ENCODE measurements around the gene HIPK3.

The HIPK3 gene

DNA sequence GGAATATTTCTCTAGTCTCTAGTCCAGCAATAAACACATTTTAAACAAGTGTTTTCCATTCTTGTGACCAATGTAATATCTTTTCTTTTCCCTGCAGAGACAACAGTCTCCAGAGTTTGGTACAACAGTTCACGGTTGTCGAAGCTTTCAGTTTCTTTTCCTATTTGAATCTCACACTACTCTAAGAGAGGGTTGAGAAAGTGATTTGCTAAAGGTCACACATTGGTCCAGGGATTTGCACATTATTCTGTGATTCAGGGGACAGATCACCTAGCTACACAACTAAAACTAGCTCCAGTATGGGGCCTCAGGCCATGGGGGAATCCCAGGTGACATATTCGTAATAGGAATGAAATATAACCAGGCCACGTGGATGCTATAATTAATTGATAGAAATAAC is 132.5 kb downstream of the HIPK3 start:
- H3K4me2 ChIP-seq (ENCODE audit: insufficient read depth, low read length), result no peak overlapping the region
- DNase-seq (no peak), ATAC-seq (ENCODE audit: insufficient read depth, low read depth) (no peak)
- no peak overlapping the region for H3K4me3 ChIP-seq (ENCODE audit: low read depth in 1 of 2, low read length in 2 of 2)
- no peaks in the 10 kb centered on the region for H3K36me3 ChIP-seq (ENCODE audit: insufficient read depth, low read length)
- no peaks in the 10 kb centered on the region for H3K79me2 ChIP-seq (ENCODE audit: insufficient read depth, low read length)
- no peaks in the 10 kb centered on the region for H3K4me1 ChIP-seq (ENCODE audit: insufficient read depth, low read length)
- peaks cover 7% of the 10 kb centered on the region for H3K27me3 ChIP-seq (ENCODE audit: insufficient read depth, low read length, poor library complexity)
- H4K20me1 ChIP-seq (ENCODE audit: insufficient read depth, low read length), result no peaks in the 10 kb centered on the region
- no peak overlapping the region for H3K9ac ChIP-seq (ENCODE audit: low read depth, low read length)
- H3K9me3 ChIP-seq (ENCODE audit: insufficient read depth, low read length, severe bottlenecking), result peaks cover 6% of the 10 kb centered on the region
- no peak for TF ChIP-seq EZH2 (IDR thresholded peaks at IDR 0.05; ENCODE audit: borderline replicate concordance, low read depth, low read length, severe bottlenecking)
- TF ChIP-seq, protein P1, sequence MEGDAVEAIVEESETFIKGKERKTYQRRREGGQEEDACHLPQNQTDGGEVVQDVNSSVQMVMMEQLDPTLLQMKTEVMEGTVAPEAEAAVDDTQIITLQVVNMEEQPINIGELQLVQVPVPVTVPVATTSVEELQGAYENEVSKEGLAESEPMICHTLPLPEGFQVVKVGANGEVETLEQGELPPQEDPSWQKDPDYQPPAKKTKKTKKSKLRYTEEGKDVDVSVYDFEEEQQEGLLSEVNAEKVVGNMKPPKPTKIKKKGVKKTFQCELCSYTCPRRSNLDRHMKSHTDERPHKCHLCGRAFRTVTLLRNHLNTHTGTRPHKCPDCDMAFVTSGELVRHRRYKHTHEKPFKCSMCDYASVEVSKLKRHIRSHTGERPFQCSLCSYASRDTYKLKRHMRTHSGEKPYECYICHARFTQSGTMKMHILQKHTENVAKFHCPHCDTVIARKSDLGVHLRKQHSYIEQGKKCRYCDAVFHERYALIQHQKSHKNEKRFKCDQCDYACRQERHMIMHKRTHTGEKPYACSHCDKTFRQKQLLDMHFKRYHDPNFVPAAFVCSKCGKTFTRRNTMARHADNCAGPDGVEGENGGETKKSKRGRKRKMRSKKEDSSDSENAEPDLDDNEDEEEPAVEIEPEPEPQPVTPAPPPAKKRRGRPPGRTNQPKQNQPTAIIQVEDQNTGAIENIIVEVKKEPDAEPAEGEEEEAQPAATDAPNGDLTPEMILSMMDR (IDR thresholded peaks at IDR 0.05; ENCODE audit: borderline replicate concordance, extremely low read depth, low read length, poor library complexity, severe bottlenecking), result no peak
- no peak overlapping the region for H3K27ac ChIP-seq (ENCODE audit: low read length)
- no peak overlapping the region for H2AFZ ChIP-seq (ENCODE audit: low read depth, low read length)

DNA sequence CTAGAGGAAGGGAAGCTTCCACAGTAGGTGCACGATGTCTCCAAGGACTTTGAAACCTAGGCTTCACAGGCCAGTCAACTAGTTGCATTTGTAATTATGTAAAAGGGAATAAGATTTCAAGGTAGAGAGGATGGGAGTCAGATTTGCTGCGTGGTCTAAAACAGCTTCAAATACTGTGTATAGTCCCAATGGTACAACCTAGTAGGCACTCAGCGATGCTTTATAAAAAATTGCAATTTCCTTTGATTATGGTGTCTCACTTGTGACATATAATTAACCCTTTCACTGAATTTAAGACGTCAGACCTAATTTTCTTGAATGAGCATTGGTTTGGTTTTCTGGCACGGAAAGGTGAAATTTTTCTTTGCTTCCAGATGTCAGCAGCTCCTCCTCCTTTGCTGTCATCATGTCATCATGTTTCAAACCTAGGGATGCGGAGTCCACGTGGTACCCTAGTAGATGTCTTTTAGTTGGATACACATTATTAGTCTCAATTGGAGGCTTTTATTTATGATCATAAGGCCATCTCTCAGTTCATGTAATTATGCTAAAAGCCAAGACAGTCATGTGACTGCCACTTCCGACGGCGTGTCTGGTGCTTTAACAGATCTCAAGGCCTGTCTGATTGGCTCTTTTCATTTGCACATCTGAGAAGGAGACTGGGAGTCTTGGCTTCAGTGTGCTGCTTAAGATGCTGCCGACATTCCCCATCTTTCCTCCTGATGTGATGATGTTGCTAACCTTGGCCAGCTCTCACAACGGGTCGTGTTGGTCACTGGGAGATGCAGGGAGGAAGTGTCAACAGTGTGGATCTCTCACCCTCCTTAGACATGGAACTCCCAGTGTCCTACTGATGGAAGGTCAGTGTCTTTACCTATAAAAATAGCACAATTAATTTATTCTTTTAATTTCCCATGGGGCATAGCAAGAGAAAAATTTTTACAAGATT is 134.0 kb downstream of the HIPK3 start:
- no peaks in the 10 kb centered on the region for H4K20me1 ChIP-seq (ENCODE audit: insufficient read depth, low read length)
- no peak overlapping the region for H3K4me2 ChIP-seq (ENCODE audit: insufficient read depth, low read length)
- no peaks in the 10 kb centered on the region for H3K9me3 ChIP-seq (ENCODE audit: insufficient read depth, low read length, severe bottlenecking)
- DNase-seq (no peak), ATAC-seq (ENCODE audit: insufficient read depth, low read depth) (no peak)
- no peak for TF ChIP-seq EZH2 (IDR thresholded peaks at IDR 0.05; ENCODE audit: borderline replicate concordance, low read depth, low read length, severe bottlenecking)
- TF ChIP-seq, protein P1 (IDR thresholded peaks at IDR 0.05; ENCODE audit: borderline replicate concordance, extremely low read depth, low read length, poor library complexity, severe bottlenecking), result no peak
- H3K4me3 ChIP-seq (ENCODE audit: low read depth in 1 of 2, low read length in 2 of 2), result no peak overlapping the region
- H3K36me3 ChIP-seq (ENCODE audit: insufficient read depth, low read length), result no peaks in the 10 kb centered on the region
- peaks cover 10% of the 10 kb centered on the region for H3K27me3 ChIP-seq (ENCODE audit: insufficient read depth, low read length, poor library complexity)
- no peaks in the 10 kb centered on the region for H3K79me2 ChIP-seq (ENCODE audit: insufficient read depth, low read length)
- no peak overlapping the region for H2AFZ ChIP-seq (ENCODE audit: low read depth, low read length)
- no peak overlapping the region for H3K9ac ChIP-seq (ENCODE audit: low read depth, low read length)
- H3K27ac ChIP-seq (ENCODE audit: low read length), result no peak overlapping the region
- no peaks in the 10 kb centered on the region for H3K4me1 ChIP-seq (ENCODE audit: insufficient read depth, low read length)

DNA sequence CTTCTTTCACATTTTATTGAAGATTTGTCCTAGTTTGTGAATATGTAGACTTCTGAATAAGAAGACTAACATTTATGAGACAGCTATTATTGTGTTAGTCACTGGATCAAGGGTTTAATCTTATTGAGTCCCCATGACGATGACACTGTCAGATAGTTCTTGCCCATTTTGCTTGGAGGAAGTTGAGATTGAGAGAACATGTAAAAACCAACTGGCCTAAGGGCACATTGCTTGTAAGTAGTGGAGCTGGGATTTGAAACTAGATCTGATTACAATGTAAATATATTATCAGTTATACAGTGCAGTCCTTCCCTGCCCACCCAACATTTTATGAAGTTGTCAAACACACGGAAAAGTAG is 134.7 kb downstream of the HIPK3 start:
- Histone ChIP-seq H3K9me3 (ENCODE audit: insufficient read depth, low read length, severe bottlenecking) (no peaks in the 10 kb centered on the region), H3K4me3 (ENCODE audit: low read depth in 1 of 2, low read length in 2 of 2) (no peak overlapping the region), H3K4me1 (ENCODE audit: insufficient read depth, low read length) (no peaks in the 10 kb centered on the region), H4K20me1 (ENCODE audit: insufficient read depth, low read length) (no peaks in the 10 kb centered on the region), H2AFZ (ENCODE audit: low read depth, low read length) (no peak overlapping the region), H3K9ac (ENCODE audit: low read depth, low read length) (no peak overlapping the region), H3K4me2 (ENCODE audit: insufficient read depth, low read length) (no peak overlapping the region), H3K27ac (ENCODE audit: low read length) (no peak overlapping the region), H3K27me3 (ENCODE audit: insufficient read depth, low read length, poor library complexity) (peaks cover 10% of the 10 kb centered on the region), H3K36me3 (ENCODE audit: insufficient read depth, low read length) (no peaks in the 10 kb centered on the region), H3K79me2 (ENCODE audit: insufficient read depth, low read length) (no peaks in the 10 kb centered on the region)
- TF ChIP-seq EZH2 (IDR thresholded peaks at IDR 0.05; ENCODE audit: borderline replicate concordance, low read depth, low read length, severe bottlenecking), result no peak
- TF ChIP-seq, protein P1 (IDR thresholded peaks at IDR 0.05; ENCODE audit: borderline replicate concordance, extremely low read depth, low read length, poor library complexity, severe bottlenecking), result no peak
- no peak for DNase-seq
- ATAC-seq (ENCODE audit: insufficient read depth, low read depth), result no peak
